K562 (cell line): ENCODE measurements around the gene BRSK1. TPM values are rescaled to one million over a fixed set of nuclear protein-coding genes. Genes with fewer than 3 reads are reported as not detected.

Experiments
- ARNT ChIP-seq, 2 experiments: fragments of 450-650 bp; IDR thresholded peaks; 2 replicates each; pipeline ENCODE4 v1.6.1; 2016; ENCODE audit warnings: mild to moderate bottlenecking in 1 of 2
- BCL6 ChIP-seq: fragments of 250-450 bp; sonication (Bioruptor Pico); IDR thresholded peaks from 2 replicates; pipeline ENCODE4 v1.4.0; 2020
- CEBPG ChIP-seq, 3 experiments: fragments of 200-800 bp in 1 of 3; sonication (Bioruptor generic) in 1 of 3; sonication (generic) in 1 of 3; formaldehyde crosslinking in 1 of 3; IDR thresholded peaks in 2 of 3; conservative IDR thresholded peaks in 1 of 3; 2 replicates each; pipeline versions ENCODE4 v1.6.1 to v1.8.0; 2016 to 2022; ENCODE audit warnings: missing compliant biosample characterization in 2 of 3, missing genetic modification characterization in 2 of 3, mild to moderate bottlenecking in 1 of 3, missing genetic modification reagents in 1 of 3
- ETS2 ChIP-seq: IDR thresholded peaks from 2 replicates; pipeline ENCODE4 v1.6.1; 2016; ENCODE audit warnings: borderline replicate concordance, missing genetic modification characterization, mild to moderate bottlenecking, moderate library complexity, missing compliant biosample characterization; ENCODE audit not compliant: poor library complexity, severe bottlenecking
- FOXA3 ChIP-seq, 2 experiments: fragments of 450-650 bp in 1 of 2; sonication (generic) in 1 of 2; formaldehyde crosslinking; IDR thresholded peaks in 1 of 2; conservative IDR thresholded peaks in 1 of 2; 2 replicates each; pipeline versions ENCODE4 v1.4.0 to v1.8.0; 2020 to 2022; ENCODE audit warnings: mild to moderate bottlenecking in 2 of 2, missing genetic modification reagents in 1 of 2
- PCBP1 ChIP-seq: fragments of 200-400 bp; formaldehyde crosslinking; IDR thresholded peaks from 2 replicates; pipeline ENCODE4 v1.6.1; 2018; ENCODE audit warnings: mild to moderate bottlenecking, low read depth, low read length; ENCODE audit not compliant: poor library complexity, severe bottlenecking
- SNRNP70 ChIP-seq: fragments of 200-400 bp; formaldehyde crosslinking; optimal IDR thresholded peaks from 2 replicates; pipeline ENCODE3; 2017; ENCODE audit warnings: low read depth, low read length
- SRF ChIP-seq, 2 experiments: fragments of 250-450, 450-650 bp in 1 of 2; sonication (Bioruptor Pico) in 1 of 2; sonication (generic) in 1 of 2; formaldehyde crosslinking; IDR thresholded peaks; 2 replicates each; pipeline versions ENCODE4 v1.5.0 to v1.5.1; 2020 to 2022; ENCODE audit warnings: mild to moderate bottlenecking in 1 of 2, missing genetic modification reagents in 1 of 2
- WHSC1 ChIP-seq: IDR thresholded peaks from one replicate; pipeline ENCODE4 v1.6.1; 2012; ENCODE audit warnings: low read length, control low read depth, inconsistent platforms
- ZFP1 ChIP-seq: fragments of 450-650 bp; formaldehyde crosslinking; IDR thresholded peaks from 2 replicates; pipeline ENCODE4 v1.4.0; 2020; ENCODE audit warnings: mild to moderate bottlenecking, mixed read lengths
- ZKSCAN1 ChIP-seq: fragments of 150-350 bp; IDR thresholded peaks from 2 replicates; pipeline ENCODE4 v1.6.1; 2016; ENCODE audit warnings: low read depth, low read length
- ZNF3 ChIP-seq: fragments of 250-450 bp; sonication (Bioruptor Pico); IDR thresholded peaks from 2 replicates; pipeline ENCODE4 v1.5.0; 2021; ENCODE audit warnings: mild to moderate bottlenecking, moderate library complexity
- ZNF584 ChIP-seq: fragments of 200-800 bp; sonication (Bioruptor generic); IDR thresholded peaks from 2 replicates; pipeline ENCODE4 v1.6.1; 2016; ENCODE audit warnings: low read depth, mild to moderate bottlenecking, missing genetic modification characterization, missing compliant biosample characterization
- polyA plus RNA-seq, 8 experiments: library from polyadenylated mRNA; depleted of rRNA in 4 of 8; stranded (reverse) in 5 of 8; unstranded in 3 of 8; fragments of >200 nt; fragmentation: Nextera tagmentation in 2 of 8; fragmentation: Illumina TruSeq in 1 of 8; extraction: Ambion mirVana in 2 of 8; extraction: Trizol in 1 of 8; gene quantifications; 2 replicates each; pipeline versions ENCODE4 v1.2.1 to v1.2.3, GENCODE V29; 2011 to 2014; ENCODE audit warnings: inconsistent platforms in 1 of 8, missing spikeins in 1 of 8
- total RNA-seq, 7 experiments: library from RNA; depleted of rRNA in 6 of 7; stranded (reverse); fragments of >200 nt in 6 of 7; fragmentation: Illumina TruSeq in 2 of 7; extraction: Trizol in 2 of 7; gene quantifications; 2 replicates each; pipeline versions ENCODE4 v1.2.1 to v1.2.3, GENCODE V29; 2011 to 2021; ENCODE audit warnings: low replicate concordance in 1 of 7
- TF ChIP-seq, protein P1 (sequence below): fragments of 450-650 bp; IDR thresholded peaks from 2 replicates; pipeline ENCODE4 v1.6.1; 2016; ENCODE audit warnings: borderline replicate concordance
- TF ChIP-seq, protein P2 (sequence below): fragments of 250-450 bp; sonication (Bioruptor Pico); IDR thresholded peaks from 2 replicates; pipeline ENCODE4 v1.5.0; 2021
- TF ChIP-seq, protein P3 (sequence below): fragments of 450-650 bp; formaldehyde crosslinking; IDR thresholded peaks from 2 replicates; pipeline ENCODE4 v1.4.0; 2020; ENCODE audit warnings: mild to moderate bottlenecking, mixed read lengths
- TF ChIP-seq, protein P4 (sequence below): sonication (generic); formaldehyde crosslinking; IDR thresholded peaks from 2 replicates; pipeline ENCODE4 v1.8.0; 2022; ENCODE audit warnings: mild to moderate bottlenecking, missing genetic modification reagents

The BRSK1 gene
- total and polyA plus RNA-seq, 9 of the 15 experiments (the other 6 are each of a cell fraction or from before 2014, with no cell fraction given): 1.7 to 9.3 (median 3.8) TPM; not detected in 2

DNA sequence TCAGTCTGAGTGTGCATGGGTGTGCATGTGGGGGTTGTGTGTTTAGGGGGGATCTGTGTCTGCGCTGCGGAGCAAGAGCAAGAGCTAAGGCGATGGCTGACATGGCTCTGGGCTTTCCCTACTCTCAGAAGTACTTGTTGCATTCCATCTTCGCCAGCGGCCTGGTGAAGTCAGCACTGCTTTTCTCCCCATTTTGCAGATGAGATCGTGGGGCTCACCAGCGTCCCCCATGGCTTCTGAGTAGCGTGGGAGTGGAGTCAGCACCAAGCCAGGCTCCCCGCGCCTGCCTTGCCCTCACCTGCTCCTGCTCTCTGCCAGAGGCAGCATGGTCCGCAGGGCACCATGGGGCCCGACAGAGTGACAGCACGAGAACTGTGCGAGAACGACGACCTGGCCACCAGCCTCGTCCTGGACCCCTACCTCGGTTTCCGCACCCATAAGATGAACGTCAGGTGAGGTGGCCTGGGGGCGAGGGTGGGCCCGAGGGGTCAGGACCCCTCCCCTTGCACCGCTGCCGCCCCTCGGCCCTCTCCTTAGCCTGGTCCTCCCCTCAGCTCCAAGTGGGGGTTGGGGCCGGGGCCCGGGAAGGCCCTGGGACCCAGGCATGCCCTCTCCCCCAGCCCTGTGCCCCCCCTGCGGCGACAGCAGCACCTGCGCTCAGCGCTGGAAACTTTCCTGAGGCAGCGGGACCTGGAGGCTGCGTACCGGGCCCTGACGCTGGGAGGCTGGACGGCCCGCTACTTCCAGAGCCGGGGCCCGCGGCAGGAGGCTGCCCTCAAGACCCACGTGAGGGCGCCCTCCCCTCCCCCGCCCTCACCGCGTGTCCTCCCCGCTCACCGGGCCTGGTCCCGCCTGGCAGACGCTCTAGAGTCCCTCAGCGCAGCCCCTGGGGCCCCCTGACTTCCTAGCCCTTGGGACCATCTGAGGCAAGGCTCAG lies 58.1 kb downstream of the BRSK1 start (continued):
- TF ChIP-seq, protein P1, sequence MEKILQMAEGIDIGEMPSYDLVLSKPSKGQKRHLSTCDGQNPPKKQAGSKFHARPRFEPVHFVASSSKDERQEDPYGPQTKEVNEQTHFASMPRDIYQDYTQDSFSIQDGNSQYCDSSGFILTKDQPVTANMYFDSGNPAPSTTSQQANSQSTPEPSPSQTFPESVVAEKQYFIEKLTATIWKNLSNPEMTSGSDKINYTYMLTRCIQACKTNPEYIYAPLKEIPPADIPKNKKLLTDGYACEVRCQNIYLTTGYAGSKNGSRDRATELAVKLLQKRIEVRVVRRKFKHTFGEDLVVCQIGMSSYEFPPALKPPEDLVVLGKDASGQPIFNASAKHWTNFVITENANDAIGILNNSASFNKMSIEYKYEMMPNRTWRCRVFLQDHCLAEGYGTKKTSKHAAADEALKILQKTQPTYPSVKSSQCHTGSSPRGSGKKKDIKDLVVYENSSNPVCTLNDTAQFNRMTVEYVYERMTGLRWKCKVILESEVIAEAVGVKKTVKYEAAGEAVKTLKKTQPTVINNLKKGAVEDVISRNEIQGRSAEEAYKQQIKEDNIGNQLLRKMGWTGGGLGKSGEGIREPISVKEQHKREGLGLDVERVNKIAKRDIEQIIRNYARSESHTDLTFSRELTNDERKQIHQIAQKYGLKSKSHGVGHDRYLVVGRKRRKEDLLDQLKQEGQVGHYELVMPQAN: 0 out of 2 replicates have a peak, but pooled peaks have one; percentile 4
- no peak for TF ChIP-seq ETS2 (tag)
- TF ChIP-seq, protein P2, sequence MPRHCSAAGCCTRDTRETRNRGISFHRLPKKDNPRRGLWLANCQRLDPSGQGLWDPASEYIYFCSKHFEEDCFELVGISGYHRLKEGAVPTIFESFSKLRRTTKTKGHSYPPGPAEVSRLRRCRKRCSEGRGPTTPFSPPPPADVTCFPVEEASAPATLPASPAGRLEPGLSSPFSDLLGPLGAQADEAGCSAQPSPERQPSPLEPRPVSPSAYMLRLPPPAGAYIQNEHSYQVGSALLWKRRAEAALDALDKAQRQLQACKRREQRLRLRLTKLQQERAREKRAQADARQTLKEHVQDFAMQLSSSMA (CRISPR knock-in tag): no peak
- peak; percentile 9; the same call in 1 of the 2 replicates for TF ChIP-seq CEBPG (CRISPR knock-in tag; IDR thresholded peaks at IDR 0.05)
- TF ChIP-seq CEBPG (tag; conservative IDR thresholded peaks at IDR 0.05 in 1 of 2, IDR thresholded peaks at IDR 0.05 in 1 of 2): no peak
- TF ChIP-seq SRF (CRISPR knock-in tag; IDR thresholded peaks at IDR 0.05): no peak
- TF ChIP-seq, protein P3, sequence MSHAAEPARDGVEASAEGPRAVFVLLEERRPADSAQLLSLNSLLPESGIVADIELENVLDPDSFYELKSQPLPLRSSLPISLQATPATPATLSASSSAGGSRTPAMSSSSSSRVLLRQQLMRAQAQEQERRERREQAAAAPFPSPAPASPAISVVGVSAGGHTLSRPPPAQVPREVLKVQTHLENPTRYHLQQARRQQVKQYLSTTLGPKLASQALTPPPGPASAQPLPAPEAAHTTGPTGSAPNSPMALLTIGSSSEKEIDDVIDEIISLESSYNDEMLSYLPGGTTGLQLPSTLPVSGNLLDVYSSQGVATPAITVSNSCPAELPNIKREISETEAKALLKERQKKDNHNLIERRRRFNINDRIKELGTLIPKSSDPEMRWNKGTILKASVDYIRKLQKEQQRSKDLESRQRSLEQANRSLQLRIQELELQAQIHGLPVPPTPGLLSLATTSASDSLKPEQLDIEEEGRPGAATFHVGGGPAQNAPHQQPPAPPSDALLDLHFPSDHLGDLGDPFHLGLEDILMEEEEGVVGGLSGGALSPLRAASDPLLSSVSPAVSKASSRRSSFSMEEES (CRISPR knock-in tag): no peak
- no peak for TF ChIP-seq ZKSCAN1
- TF ChIP-seq SNRNP70: no peak
- no peak for TF ChIP-seq ZNF3
- TF ChIP-seq ZNF584 (CRISPR knock-in tag): no peak
- TF ChIP-seq ARNT (IDR thresholded peaks at IDR 0.05): no peak
- peak; percentile 66 for TF ChIP-seq PCBP1
- no peak for TF ChIP-seq ZFP1 (CRISPR knock-in tag)
- TF ChIP-seq, protein P4, sequence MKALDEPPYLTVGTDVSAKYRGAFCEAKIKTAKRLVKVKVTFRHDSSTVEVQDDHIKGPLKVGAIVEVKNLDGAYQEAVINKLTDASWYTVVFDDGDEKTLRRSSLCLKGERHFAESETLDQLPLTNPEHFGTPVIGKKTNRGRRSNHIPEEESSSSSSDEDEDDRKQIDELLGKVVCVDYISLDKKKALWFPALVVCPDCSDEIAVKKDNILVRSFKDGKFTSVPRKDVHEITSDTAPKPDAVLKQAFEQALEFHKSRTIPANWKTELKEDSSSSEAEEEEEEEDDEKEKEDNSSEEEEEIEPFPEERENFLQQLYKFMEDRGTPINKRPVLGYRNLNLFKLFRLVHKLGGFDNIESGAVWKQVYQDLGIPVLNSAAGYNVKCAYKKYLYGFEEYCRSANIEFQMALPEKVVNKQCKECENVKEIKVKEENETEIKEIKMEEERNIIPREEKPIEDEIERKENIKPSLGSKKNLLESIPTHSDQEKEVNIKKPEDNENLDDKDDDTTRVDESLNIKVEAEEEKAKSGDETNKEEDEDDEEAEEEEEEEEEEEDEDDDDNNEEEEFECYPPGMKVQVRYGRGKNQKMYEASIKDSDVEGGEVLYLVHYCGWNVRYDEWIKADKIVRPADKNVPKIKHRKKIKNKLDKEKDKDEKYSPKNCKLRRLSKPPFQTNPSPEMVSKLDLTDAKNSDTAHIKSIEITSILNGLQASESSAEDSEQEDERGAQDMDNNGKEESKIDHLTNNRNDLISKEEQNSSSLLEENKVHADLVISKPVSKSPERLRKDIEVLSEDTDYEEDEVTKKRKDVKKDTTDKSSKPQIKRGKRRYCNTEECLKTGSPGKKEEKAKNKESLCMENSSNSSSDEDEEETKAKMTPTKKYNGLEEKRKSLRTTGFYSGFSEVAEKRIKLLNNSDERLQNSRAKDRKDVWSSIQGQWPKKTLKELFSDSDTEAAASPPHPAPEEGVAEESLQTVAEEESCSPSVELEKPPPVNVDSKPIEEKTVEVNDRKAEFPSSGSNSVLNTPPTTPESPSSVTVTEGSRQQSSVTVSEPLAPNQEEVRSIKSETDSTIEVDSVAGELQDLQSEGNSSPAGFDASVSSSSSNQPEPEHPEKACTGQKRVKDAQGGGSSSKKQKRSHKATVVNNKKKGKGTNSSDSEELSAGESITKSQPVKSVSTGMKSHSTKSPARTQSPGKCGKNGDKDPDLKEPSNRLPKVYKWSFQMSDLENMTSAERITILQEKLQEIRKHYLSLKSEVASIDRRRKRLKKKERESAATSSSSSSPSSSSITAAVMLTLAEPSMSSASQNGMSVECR: no peak
- TF ChIP-seq FOXA3 (CRISPR knock-in tag; conservative IDR thresholded peaks at IDR 0.05 in 1 of 2, IDR thresholded peaks at IDR 0.05 in 1 of 2): no peak
- no peak for TF ChIP-seq BCL6 (CRISPR knock-in tag)
- TF ChIP-seq WHSC1: no peak
